HT1080 (cell line): ENCODE data around the gene OR2A25. TPM values are rescaled to one million over a fixed set of nuclear protein-coding genes. Genes with fewer than 3 reads are reported as not detected.

Experiments
- DNase-seq: peaks from one replicate; pipeline ENCODE4 v3.0.0-alpha.2; 2015; ENCODE audit warnings: low read depth
- small RNA-seq: library from RNA; depleted of rRNA; stranded (forward); fragments of <200 nt; gene quantifications from one replicate; pipeline ENCODE3, GENCODE V24; 2014
- total RNA-seq: library from RNA; depleted of rRNA; stranded (reverse); fragments of >200 nt; shearing (Covaris generic); gene quantifications from 2 replicates; pipeline ENCODE4 v1.2.3, GENCODE V29; 2014; rRNA removed

Gene OR2A25
- total RNA-seq, 1 experiment from 2014 or later, result not detected

DNA sequence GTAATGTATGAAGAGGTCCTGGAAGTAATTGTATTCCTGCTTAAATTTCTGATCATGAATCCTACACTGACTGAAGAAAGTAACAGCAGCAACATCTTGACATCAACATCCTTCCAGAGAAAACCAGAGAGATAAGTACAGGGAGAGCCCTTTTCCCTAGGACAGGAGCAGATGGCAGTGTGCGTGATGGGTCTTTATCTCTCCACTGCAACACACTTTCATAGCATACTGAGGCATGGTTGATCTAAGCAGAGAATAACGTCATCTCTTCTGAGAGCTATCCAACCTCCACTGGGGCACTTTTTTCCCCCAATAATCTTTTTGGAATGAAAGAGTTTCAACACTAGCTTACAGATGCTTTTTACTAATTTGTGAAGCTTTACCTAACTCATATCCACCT is 342 bp downstream of the OR2A25 start:
- DNase-seq, result no peak

DNA sequence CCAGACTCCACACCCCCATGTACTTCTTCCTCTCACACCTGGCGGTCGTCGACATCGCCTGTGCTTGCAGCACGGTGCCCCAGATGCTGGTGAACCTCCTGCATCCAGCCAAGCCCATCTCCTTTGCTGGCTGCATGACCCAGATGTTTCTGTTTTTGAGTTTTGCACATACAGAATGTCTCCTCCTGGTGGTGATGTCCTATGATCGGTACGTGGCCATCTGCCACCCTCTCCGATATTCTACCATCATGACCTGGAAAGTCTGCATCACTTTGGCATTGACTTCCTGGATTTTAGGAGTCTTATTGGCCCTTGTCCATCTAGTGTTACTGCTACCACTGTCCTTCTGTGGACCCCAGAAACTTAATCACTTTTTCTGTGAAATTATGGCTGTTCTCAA is 4.8 kb downstream of the OR2A25 start:
- no peak for DNase-seq

DNA sequence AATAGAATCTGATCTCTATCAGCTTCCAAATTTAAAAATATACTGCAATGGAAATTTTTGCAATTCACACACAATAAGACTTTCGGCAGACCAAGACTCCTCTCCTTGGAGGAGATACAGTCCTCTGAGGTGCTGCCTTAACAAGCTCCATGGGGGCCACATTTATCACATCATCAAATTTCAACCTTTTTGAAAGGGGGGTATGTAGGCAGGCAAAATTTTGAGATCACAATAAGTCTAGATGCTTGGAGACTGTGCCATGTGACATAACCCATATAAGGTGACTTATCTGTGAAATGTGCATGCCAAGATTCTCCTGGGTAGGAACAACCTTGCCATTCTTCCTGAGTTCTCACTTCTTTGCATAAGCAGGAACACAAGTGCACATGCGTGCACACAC is 16.4 kb downstream of the OR2A25 start, which contains the start of gene OR2A12:
TSS of gene OR2A12 (plus strand) at position 301 of the 400 bp plus-strand sequence. CDS start 8,830 bp downstream, outside the sequence.
- DNase-seq, result no peak

DNA sequence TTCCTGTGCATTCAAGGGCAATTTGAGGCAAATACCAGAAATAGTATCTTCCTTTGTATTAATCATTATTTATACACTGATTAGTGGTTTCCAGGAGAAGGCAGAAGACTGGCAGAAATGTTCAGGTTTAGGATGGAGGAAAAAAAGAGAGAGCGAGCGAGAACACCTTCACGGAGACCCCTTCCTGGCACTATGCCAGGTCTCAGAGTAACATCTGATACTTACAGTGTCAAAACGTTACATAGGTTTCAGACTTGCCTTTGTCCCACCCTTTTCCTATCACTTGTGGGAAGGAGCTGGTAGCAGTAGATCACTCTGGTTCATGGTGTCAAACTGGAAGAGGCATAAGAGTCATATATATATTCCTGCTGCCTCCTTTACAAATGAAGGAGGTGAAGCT is 17.1 kb downstream of the OR2A25 start:
- DNase-seq, result no peak

DNA sequence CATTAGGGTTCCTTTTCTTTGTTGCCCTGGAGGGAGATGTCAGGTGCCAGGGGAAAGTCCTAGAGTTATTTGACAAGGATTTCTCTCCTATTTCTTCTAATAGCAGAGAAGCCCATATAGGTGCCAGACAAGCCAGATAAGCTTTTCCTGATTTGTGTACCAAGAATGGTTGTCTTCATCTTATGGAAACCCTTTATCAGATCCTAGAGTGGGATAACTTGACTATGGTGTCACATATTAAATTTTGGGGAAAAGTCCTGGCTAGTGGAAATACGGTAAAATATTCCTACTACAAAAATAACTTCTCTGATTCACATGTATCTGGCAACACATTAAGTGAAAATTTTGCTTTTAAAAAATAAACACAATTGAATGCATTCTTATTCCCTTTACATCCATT is 17.6 kb downstream of the OR2A25 start:
- no peak for DNase-seq

DNA sequence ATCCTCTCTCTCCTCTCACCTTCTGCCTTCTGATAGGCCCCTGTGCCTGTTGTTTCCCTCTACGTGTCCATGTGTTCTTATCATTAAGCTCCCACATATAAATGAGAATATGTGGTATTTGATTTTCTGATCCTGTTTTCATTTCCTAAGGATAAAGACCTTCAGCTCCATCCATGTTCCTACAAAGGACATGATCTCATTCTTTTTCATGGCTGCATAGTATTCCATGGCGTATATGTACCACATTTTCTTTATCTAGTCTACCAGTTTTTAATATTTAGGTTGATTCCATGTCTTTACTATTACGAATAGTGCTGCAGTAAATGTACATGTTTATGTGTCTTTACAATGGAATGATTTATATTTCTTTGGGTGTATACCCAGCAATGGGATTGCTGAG is 21.1 kb downstream of the OR2A25 start:
- no peak for DNase-seq

DNA sequence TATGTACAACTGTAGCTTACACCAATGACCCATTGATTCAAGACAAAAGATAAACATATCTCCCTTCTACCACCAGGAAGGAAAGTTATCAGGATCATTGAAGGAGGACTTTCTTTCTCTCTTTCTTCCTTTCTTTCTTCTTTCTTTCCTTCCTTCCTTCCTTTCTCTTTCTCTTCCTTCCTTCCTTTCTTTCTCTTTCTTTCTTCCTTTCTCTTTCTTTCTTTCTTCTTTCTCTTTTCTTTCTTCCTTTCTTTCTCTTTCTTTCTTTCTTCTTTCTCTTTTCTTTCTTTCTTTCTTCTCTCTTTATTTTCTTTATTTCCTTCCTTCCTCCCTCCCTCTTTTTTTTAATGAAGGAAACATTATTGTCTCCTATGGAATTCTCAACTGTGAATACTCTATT is 29.2 kb downstream of the OR2A25 start:
- no peak for DNase-seq

DNA sequence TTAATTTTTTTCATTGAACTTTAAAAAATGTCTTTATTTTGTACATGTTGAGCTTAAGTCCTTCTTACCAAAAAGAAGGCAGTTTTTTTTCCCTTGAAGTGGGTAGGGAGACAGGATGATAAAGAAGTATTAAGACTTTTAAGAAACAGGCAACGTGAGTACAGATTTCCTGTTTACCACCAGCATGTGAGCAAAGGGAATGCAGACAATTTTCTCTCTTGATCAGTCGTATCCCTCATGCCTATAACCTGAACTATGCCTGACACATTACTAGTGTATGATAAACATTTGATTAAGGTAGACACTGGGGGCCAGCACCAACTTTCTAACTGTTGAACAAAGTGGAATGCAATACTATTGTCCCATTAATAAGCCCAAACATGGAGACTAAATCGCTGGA is 31.0 kb downstream of the OR2A25 start:
- DNase-seq, result no peak

DNA sequence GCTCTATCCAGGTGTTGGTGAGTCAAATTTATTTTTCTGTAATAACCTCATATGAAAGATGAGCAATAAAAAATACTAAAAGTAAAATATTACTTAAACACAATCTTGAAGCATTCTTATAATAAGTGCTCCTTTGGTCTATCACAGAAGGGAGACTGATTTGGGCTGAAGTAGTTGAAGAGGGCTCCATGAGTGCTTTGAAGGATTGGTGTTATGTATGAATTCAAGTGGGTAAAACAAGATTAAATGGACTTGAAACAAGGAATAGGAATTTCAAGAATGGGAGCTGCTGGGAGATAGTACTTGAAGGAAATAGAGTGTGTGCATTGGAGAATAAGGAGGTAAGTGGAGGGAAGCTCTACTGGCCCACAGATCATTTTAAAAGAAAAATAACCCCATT is 32.4 kb downstream of the OR2A25 start:
- no peak for DNase-seq

DNA sequence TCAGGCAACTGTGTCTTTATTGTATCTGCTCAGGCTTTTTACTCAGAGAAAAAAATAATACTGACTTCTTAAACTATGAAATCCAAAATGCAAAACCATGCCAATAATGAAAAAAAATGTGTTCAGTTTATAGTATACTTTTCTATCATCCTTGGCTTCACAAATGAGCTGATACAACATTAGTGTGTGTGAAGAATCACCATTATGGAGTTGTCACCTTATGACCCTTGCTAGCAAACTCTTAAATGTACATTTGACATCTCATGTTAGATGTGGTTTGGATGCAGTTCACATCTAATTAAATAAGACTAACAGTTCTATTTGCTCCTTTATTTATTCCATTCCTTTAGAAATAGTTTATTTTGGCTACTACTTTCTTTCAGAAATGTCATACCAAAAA is 35.6 kb downstream of the OR2A25 start:
- no peak for DNase-seq

DNA sequence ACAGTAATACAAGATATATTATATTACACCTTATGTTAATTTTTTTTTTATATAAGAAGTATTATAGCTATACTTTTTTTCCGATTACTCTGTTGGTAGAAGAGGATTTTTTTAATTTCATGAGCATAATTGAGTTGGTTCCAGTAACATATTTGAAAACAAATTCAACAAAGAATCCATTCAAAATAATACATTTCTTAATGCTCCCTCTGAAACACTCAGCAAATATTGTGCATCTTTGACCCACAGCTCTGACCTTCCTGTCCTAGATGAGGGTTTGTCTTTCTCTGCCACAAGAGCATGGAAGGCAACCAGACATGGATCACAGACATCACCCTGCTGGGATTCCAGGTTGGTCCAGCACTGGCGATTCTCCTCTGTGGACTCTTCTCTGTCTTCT is 39.7 kb downstream of the OR2A25 start, which contains the start of gene OR2A2:
TSS of gene OR2A2 (plus strand) at position 301 of the 400 bp plus-strand sequence. CDS start at position 301, 0 bp downstream.
- DNase-seq, result no peak

DNA sequence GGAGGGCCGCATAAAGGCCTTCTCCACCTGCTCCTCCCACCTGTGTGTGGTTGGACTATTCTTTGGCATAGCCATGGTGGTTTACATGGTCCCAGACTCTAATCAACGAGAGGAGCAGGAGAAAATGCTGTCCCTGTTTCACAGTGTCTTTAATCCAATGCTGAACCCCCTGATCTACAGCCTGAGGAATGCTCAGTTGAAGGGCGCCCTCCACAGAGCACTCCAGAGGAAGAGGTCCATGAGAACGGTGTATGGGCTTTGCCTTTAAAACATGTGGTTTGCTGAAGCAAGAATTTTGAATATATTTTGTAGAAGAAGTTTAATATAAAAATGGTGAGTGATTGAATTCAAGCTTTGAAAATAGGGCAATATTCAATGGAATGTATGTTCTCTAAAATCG is 40.7 kb downstream of the OR2A25 start:
- DNase-seq, result no peak

DNA sequence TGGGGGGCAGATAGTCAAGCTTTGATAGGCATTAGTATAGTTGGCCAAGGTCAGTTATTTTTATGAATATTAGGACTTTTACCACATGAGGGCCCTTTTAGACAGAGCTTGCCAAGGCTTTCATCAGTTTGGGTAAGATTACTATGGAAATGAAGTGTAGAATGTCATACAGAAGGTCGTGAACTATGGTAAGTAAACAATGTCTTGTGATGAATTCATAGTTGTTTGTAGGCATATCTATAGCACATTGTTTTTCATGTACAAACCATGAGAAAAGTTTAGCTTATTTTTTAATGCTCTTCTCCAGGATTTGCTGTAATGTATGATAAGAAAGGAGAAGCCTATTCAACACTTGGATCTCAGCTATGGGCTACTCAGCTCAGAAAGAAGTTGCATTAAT is 44.0 kb downstream of the OR2A25 start:
- DNase-seq, result no peak

DNA sequence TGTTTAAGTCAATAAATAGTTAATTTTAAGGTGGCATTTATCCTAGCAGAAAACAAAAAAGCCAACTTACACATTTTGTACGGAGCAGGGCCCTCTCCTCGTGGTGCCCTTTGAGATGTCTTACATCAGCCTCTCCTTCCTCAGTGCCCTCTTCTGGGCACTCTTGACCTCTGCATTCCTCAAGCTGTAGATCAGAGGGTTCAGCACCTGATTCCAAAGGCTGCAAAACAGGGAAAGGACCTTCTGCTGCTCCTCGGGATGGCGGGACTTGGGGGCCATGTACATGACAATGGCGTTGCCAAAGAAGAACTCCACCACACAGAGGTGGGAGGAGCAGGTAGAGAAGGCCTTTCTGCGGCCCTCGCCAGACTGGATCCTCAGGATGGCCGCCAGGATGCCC is 48.7 kb downstream of the OR2A25 start:
- no peak for DNase-seq

DNA sequence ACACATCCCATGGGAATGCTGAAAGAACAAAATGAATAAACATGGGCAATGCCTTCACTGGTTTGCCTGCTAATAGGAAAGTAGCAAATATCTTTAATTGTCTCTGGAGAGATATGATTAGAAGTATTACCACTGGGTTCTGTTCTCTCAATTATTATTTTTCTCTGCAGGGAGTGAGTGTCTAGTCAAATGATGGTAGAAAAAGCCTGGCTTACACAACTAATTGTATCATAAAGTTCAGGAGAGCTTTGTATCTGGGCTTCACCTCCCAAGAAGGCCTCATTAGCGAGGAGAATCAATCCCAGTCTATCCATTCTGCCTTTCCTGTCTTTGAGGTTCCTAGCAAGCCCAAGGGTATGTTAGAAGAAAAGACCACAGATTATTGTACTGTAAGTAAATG is 53.3 kb downstream of the OR2A25 start, which contains the start of gene OR2A14:
TSS of gene OR2A14 (plus strand) at position 301 of the 400 bp plus-strand sequence. CDS start 5,937 bp downstream, outside the sequence.
- no peak for DNase-seq

Small RNA genes lying within 50 kb of the gene (small RNA-seq; reads per million reads assigned to genes)
- gene OR2A41P, result not detected

Other genes starting within 250 kb of the OR2A25 start
- 15.6 and 16.7 TPM in 2 replicates for gene TCAF1, start 167.6 kb upstream of the OR2A25 start, total RNA-seq
- not detected in 2 replicates for gene OR2F2, start 134.6 kb upstream of the OR2A25 start, total RNA-seq
- not detected in 2 replicates for gene OR2F1, start 115.0 kb upstream of the OR2A25 start, total RNA-seq
- not detected in 2 replicates for gene OR6B1, start 69.5 kb upstream of the OR2A25 start, total RNA-seq
- not detected in 2 replicates for gene OR2A5, start 20.9 kb upstream of the OR2A25 start, total RNA-seq
- not detected in 2 replicates for gene OR2A12, start 16.5 kb downstream of the OR2A25 start, total RNA-seq
- gene OR2A2, start 39.8 kb downstream of the OR2A25 start, total RNA-seq, result not detected in 2 replicates
- gene OR2A14, start 53.4 kb downstream of the OR2A25 start, total RNA-seq, result not detected in 2 replicates
- gene CTAGE4, start 113.7 kb downstream of the OR2A25 start, total RNA-seq, result 0.14 and 0.17 TPM in 2 replicates
- 0.11 TPM in 1 of 2 replicates, not detected in the other for gene ARHGEF35, start 126.0 kb downstream of the OR2A25 start, total RNA-seq
- not detected in 2 replicates for gene OR2A42, start 169.8 kb downstream of the OR2A25 start, total RNA-seq
- not detected in 2 replicates for gene OR2A7, start 195.0 kb downstream of the OR2A25 start, total RNA-seq
- not detected in 2 replicates for gene CTAGE8, start 199.5 kb downstream of the OR2A25 start, total RNA-seq
- gene OR2A1, start 242.6 kb downstream of the OR2A25 start, total RNA-seq, result not detected in 2 replicates